ENCODE measurements around the gene TBX19.

The TBX19 gene

GRCh38 chr1:168360151-168361021 lies 79.7 kb downstream of the TBX19 start:
- no peak for DNase-seq

- no peak for DNase-seq
These were observed 80.6 kb downstream of the TBX19 start for GRCh38 chr1:168361252-168361651.

- DNase-seq = no peak
These were observed 82.3 kb downstream of the TBX19 start for GRCh38 chr1:168362991-168363390.
